Adrenal gland (tissue), 12 donors: ENCODE measurements around the gene TNFAIP8. TPM values are rescaled to one million over a fixed set of nuclear protein-coding genes. Genes with fewer than 3 reads are reported as not detected.

ENCODE experiments used
- DNase-seq, 7 donors: peaks; one replicate each; pipeline ENCODE4 v3.0.0-alpha.2; 2019 to 2020
- H3K27ac ChIP-seq, 5 donors: fragments of 200-600 bp; sonication (generic) in 4 of 5; 1 replicate in 3 of 5; 2 replicates in 2 of 5; pipeline versions ENCODE4 v1.5.1 to v1.8.0; 2016 to 2020; ENCODE audit warnings: mild to moderate bottlenecking in 1 of 5
- H3K27me3 ChIP-seq: fragments of 200-600 bp; 2 replicates; pipeline ENCODE4 v1.8.0; 2021
- H3K36me3 ChIP-seq, 2 donors: fragments of 200-600 bp; replicated peaks in 1 of 2; 1 replicate in 1 of 2; 2 replicates in 1 of 2; pipeline versions ENCODE4 v1.5.1 to v1.8.0; 2018 to 2022
- H3K4me1 ChIP-seq, 2 donors: fragments of 200-600 bp; replicated peaks in 1 of 2; 1 replicate in 1 of 2; 2 replicates in 1 of 2; pipeline versions ENCODE4 v1.5.1 to v1.8.0; 2018 to 2021
- H3K4me3 ChIP-seq, 4 donors: fragments of 200-600 bp; sonication (generic) in 3 of 4; one replicate each; pipeline ENCODE4 v1.5.1; 2016 to 2018
- H3K9me3 ChIP-seq, 3 donors: fragments of 200-600 bp; sonication (generic) in 1 of 3; replicated peaks in 1 of 3; 1 replicate in 2 of 3; 2 replicates in 1 of 3; pipeline versions ENCODE4 v1.5.1 to v1.8.0; 2016 to 2021
- POLR2A ChIP-seq, 2 donors: fragments of 450-650 bp; IDR thresholded peaks; one replicate each; pipeline ENCODE4 v1.6.1; 2017; ENCODE audit warnings: antibody characterized with exemption in 2 of 2, mild to moderate bottlenecking in 2 of 2, moderate library complexity in 1 of 2
- WGBS, 4 donors: extraction: QIAGEN DNeasy Blood & Tissue Kit in 2 of 4; methylation state at CpG; one replicate each; pipeline versions ENCODE4 v1.1.5 to v1.1.7; 2013 to 2017; 5-methylcytosine and 5-hydroxymethylcytosine counted together
- intact Hi-C, 2 donors: fragments of 100-400 bp; cut with DNase I; formaldehyde crosslinking; loops; one replicate each; pipeline versions ENCODE4 v1.14.1 to v1.15.0; 2022 to 2023
- polyA plus RNA-seq, 3 donors: library from polyadenylated mRNA; stranded (reverse); fragments of 200-250 nt in 2 of 3; fragments of 350-450 nt in 1 of 3; fragmentation: Illumina TruSeq in 1 of 3; extraction: RNeasy Lipid Tissue Mini Kit (QIAGEN cat#74804) in 1 of 3; gene quantifications; one replicate each; pipeline ENCODE4 v1.2.3, GENCODE V29; 2013 to 2014
- total RNA-seq, 9 donors: library from RNA; depleted of rRNA in 4 of 9; stranded (reverse); fragments of >200 nt in 4 of 9; fragments of 120-200 nt in 1 of 9; fragmentation: NEBNext Ultra II Directional in 1 of 9; extraction: Animal tissue kit (Norgen Biotek cat#: 25700) in 1 of 9; gene quantifications; one replicate each; pipeline versions ENCODE4 v1.1.0 to v1.2.4, GENCODE V29; 2013 to 2023
- TF ChIP-seq, protein P1 (sequence below), 6 experiments: fragments of 450-650 bp in 4 of 6; fragments of 200-600 bp in 2 of 6; sonication (generic) in 1 of 6; IDR thresholded peaks; 1 replicate in 5 of 6; 2 replicates in 1 of 6; pipeline versions ENCODE4 v1.5.1 to v1.8.0; 2016 to 2021; ENCODE audit warnings: antibody characterized with exemption in 6 of 6, mild to moderate bottlenecking in 2 of 6, moderate library complexity in 1 of 6
- donor health status: healthy with polysubstance abuse.
- donor health status: Bipolar disorder and iron deficiency.
- donor health status: DM: yes; HTN: yes; CAD: no.
- donor health status: DM: no; HTN: no; CAD: no.
- donor health status: DM: no; HTN: no; CAD: no.
- donor health status: DM: yes; HTN: yes; CAD: no.

The TNFAIP8 gene
- total and polyA plus RNA-seq, 12 donors, result 1.4 to 12.7 (median 5.5) TPM

DNA sequence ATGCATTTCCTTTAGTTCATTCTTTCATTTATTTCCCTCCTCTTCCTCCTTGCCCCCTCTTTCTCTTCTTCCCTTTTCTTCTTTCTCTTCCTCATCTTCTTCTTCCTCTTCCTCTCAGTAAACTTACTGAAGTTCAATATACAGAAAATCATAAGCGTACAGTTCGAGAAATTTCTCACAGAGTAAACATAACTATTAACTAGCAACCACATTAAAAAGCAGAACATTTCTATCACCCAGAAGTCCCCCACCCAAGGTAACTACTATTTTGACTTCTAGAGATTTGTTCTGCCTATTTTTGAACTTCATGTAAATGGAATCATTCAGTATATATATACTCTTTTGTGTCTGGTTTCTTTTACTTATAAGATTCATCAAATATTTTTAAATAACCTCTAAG is 48.2 kb downstream of the TNFAIP8 start:
- Histone ChIP-seq H3K27ac (no peak overlapping the region), H3K4me1 (no peaks in the 10 kb centered on the region), H3K27me3 (no peaks in the 10 kb centered on the region), H3K9me3 (no peaks in the 10 kb centered on the region), H3K36me3 (no peaks in the 10 kb centered on the region), H3K4me3 (no peak overlapping the region)
- 79 to 90% (median 84%) methylated on average over 2 of the region's 2 CpGs for WGBS, 4 donors
- intact Hi-C loops, result loop anchor here in 1 of 2 donors (10.0 kb wide), 1 partner anchor 139 kb away; no protein-coding TSS in a partner anchor
- DNase-seq, result no peak
- TF ChIP-seq, protein P1, sequence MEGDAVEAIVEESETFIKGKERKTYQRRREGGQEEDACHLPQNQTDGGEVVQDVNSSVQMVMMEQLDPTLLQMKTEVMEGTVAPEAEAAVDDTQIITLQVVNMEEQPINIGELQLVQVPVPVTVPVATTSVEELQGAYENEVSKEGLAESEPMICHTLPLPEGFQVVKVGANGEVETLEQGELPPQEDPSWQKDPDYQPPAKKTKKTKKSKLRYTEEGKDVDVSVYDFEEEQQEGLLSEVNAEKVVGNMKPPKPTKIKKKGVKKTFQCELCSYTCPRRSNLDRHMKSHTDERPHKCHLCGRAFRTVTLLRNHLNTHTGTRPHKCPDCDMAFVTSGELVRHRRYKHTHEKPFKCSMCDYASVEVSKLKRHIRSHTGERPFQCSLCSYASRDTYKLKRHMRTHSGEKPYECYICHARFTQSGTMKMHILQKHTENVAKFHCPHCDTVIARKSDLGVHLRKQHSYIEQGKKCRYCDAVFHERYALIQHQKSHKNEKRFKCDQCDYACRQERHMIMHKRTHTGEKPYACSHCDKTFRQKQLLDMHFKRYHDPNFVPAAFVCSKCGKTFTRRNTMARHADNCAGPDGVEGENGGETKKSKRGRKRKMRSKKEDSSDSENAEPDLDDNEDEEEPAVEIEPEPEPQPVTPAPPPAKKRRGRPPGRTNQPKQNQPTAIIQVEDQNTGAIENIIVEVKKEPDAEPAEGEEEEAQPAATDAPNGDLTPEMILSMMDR (IDR thresholded peaks at IDR 0.05), result no peak
- TF ChIP-seq POLR2A (IDR thresholded peaks at IDR 0.05), result no peak

DNA sequence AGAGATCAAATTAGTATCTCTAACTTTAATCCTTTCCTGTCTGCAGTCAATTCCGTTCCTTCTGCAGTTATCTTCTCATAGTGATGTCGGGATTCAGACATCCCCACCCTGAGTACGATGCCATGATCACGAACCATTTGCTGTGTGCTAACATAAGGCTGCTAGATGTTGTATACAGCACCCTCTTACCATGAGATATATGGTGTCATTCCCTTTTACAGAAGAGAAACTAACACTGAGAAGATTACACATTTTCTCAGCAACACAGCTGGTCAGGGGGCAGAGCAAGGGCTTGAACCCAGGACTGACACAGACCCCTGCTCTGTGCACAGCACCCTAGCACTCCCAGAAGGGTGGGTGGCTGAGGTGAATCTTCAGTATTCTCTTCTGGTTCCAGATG is 49.6 kb downstream of the TNFAIP8 start:
- H3K27ac ChIP-seq, result no peak overlapping the region
- no peaks in the 10 kb centered on the region for H3K4me1 ChIP-seq
- no peaks in the 10 kb centered on the region for H3K36me3 ChIP-seq
- no peak overlapping the region for H3K4me3 ChIP-seq
- DNase-seq, result no peak
- 75 to 82% (median 80%) methylated on average over 4 of the region's 4 CpGs for WGBS, 4 donors
- H3K9me3 ChIP-seq, result no peaks in the 10 kb centered on the region
- H3K27me3 ChIP-seq, result no peaks in the 10 kb centered on the region
- intact Hi-C loops, result loop anchor here in 1 of 2 donors (10.0 kb wide), 1 partner anchor 141 kb away; no protein-coding TSS in a partner anchor
- no peak for TF ChIP-seq POLR2A (IDR thresholded peaks at IDR 0.05)
- TF ChIP-seq, protein P1 (IDR thresholded peaks at IDR 0.05), result no peak

DNA sequence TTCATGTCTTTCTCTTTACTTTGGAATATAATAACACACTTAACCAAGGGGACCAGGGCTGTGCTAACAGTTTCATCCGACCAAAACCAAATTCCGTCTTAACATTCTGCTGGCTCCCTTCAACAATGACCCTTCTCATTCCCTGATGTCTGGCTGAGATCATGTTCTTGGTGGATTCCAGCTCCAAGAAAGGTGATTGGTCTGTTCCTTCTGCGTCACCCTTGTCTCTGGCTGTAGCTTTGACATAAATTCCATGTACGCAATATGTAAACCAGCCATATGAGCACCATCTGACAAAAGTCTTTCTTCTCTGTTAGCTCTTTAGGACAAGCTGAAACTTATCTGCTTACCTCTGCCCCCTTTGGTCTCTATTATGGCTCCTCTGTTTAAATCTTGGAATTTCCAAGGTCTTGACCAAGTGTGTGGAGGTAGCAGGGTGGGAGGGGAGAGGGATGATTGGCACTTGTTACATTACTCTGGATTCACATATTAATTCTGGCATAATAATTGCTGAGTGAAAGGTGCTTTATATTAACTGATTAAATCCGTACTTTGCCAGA is 50.8 kb downstream of the TNFAIP8 start:
- H3K4me1 ChIP-seq, result peaks cover 6 to 7% of the 10 kb centered on the region in 2 donors
- TF ChIP-seq POLR2A (IDR thresholded peaks at IDR 0.05), result no peak
- TF ChIP-seq, protein P1 (IDR thresholded peaks at IDR 0.05), result no peak
- H3K9me3 ChIP-seq, result no peaks in the 10 kb centered on the region
- intact Hi-C loops, result loop anchor here in 1 of 2 donors (10.0 kb wide), 1 partner anchor 142 kb away; no protein-coding TSS in a partner anchor
- no peak for DNase-seq
- no peak overlapping the region for H3K4me3 ChIP-seq
- 85 to 96% (median 92%) methylated on average over 5 of the region's 5 CpGs for WGBS, 4 donors
- H3K27me3 ChIP-seq, result no peaks in the 10 kb centered on the region
- H3K27ac ChIP-seq, result no peak overlapping the region
- no peaks in the 10 kb centered on the region for H3K36me3 ChIP-seq

DNA sequence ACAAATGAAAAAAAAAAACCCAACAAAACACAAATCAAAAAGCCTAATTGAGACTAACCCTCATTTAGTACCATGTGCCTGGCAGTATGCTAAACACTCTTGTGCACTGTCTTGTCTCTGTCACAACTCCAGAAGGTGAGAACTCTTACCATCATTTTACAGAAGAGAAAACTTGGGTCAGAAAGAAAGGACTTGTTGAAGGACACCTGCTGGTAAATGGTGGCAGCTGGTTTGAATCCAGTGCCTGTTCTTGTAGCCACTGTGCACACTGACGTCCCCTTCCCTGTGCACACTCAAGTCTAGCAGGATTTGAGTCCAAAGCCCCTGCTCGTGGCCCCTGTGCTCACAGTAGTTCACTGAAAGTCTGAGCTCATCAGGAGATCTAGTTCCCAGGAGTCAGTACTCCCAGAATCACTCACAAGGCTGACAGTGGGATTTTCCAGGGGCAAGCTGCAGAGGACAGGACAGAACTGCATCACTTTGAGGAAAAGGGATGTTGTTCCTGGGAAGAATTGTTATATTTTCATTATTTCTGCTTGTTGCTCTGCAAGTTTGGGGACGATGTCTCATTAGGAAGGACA is 53.5 kb downstream of the TNFAIP8 start:
- DNase-seq, result no peak
- Histone ChIP-seq H3K27ac (no peak overlapping the region), H3K9me3 (no peaks in the 10 kb centered on the region), H3K4me3 (no peak overlapping the region), H3K4me1 (peaks cover 8 to 9% of the 10 kb centered on the region in 2 donors), H3K27me3 (no peaks in the 10 kb centered on the region), H3K36me3 (no peaks in the 10 kb centered on the region)
- intact Hi-C loops, result loop anchor here in 1 of 2 donors (10.0 kb wide), 1 partner anchor 145 kb away; no protein-coding TSS in a partner anchor
- TF ChIP-seq, protein P1 (IDR thresholded peaks at IDR 0.05), result no peak
- TF ChIP-seq POLR2A (IDR thresholded peaks at IDR 0.05), result no peak
- WGBS, 4 donors, result 69 to 78% (median 72%) methylated on average over 3 of the region's 3 CpGs
